Activated naive CD4-positive, alpha-beta T cell treated with anti-CD3 and anti-CD28 coated beads, Interleukin-2, amount 50 U/mL, for 24 hours (primary cell): ENCODE data around the gene GCNT2.
"Not testable (repeated sequence)": the region's sequence is repeated elsewhere in the genome, so short reads cannot be mapped to it uniquely, and the experiment has no call there.

Experiments used
- H3K27ac Mint-ChIP-seq: one replicate; pipeline ENCODE4 v1.8.0; 2021; ENCODE audit warnings: mild to moderate bottlenecking, mixed read lengths
- H3K27me3 Mint-ChIP-seq: one replicate; pipeline ENCODE4 v1.8.0; 2021; ENCODE audit warnings: mixed read lengths
- H3K36me3 Mint-ChIP-seq: one replicate; pipeline ENCODE4 v1.8.0; 2021; ENCODE audit warnings: mixed read lengths
- H3K4me1 Mint-ChIP-seq: one replicate; pipeline ENCODE4 v1.8.0; 2021; ENCODE audit warnings: mixed read lengths
- H3K4me3 Mint-ChIP-seq: one replicate; pipeline ENCODE4 v1.8.0; 2021; ENCODE audit warnings: mild to moderate bottlenecking, mixed read lengths
- H3K9me3 Mint-ChIP-seq: one replicate; pipeline ENCODE4 v1.8.0; 2021; ENCODE audit warnings: mixed read lengths

The GCNT2 gene

DNA sequence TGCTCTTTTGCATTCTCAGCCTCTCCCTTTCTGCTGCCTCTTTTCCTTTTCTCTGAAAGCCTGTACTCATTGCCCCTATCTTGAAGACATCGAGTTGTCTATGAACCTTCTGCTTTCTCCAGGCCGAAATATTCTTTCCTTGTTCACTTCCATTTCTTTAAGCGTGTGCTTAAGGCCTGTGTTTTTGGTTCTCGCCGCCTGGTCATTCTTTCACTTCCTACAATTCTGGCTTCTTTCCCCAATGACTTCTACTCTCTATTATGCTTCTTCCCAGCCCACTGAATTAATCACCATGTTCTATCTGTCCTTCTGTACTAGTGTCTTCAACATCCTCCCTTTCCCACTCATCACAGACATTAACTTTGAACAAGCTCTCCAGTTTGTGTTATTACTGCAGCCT is 103.7 kb downstream of the GCNT2 start:
- Mint-ChIP-seq H3K4me1 (no peaks in the 10 kb centered on the region), H3K27ac (no peak overlapping the region), H3K4me3 (no peak overlapping the region), H3K36me3 (peaks cover 22% of the 10 kb centered on the region), H3K27me3 (no peaks in the 10 kb centered on the region), H3K9me3 (no peaks in the 10 kb centered on the region)

DNA sequence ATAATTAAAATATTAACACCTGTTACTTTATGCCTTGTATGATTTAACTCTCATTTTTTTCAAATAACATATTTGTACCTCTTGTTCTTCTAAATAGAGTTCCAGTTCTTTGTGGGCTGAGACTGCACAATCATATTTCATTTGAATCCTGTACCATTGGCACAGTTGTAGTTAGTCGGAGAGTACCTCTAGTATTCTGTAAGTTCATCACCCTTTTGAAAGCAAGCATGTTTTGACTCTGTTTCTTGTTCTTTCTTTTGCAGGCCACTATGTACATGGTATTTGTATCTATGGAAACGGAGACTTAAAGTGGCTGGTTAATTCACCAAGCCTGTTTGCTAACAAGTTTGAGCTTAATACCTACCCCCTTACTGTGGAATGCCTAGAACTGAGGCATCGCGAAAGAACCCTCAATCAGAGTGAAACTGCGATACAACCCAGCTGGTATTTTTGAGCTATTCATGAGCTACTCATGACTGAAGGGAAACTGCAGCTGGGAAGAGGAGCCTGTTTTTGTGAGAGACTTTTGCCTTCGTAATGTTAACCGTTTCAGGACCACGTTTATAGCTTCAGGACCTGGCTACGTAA is 105.1 kb downstream of the GCNT2 start:
- Mint-ChIP-seq H3K4me3 (no peak overlapping the region), H3K36me3 (peaks cover 22% of the 10 kb centered on the region), H3K27ac (no peak overlapping the region), H3K4me1 (no peaks in the 10 kb centered on the region), H3K9me3 (no peaks in the 10 kb centered on the region), H3K27me3 (no peaks in the 10 kb centered on the region)

DNA sequence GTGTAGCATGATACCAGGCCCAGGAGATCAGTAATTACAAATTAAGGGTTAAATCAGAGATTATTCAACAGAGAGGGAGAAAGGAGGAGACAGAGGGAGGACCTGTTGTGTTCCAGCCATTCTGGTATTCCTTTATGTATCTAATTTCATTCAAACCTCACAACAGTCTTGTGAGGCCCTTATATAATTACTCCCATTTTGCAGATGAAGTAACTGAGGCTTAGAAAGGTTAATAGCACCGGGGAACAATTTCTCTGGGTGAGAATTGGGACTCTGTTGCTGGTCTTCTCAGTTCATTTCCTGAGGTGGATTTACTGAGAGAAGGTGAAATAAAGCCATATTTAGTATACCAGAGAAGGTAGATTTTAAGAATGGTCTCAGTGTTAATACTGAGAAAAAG is 106.6 kb downstream of the GCNT2 start:
- Mint-ChIP-seq H3K27ac (no peak overlapping the region), H3K4me1 (no peaks in the 10 kb centered on the region), H3K36me3 (peaks cover 14% of the 10 kb centered on the region)

DNA sequence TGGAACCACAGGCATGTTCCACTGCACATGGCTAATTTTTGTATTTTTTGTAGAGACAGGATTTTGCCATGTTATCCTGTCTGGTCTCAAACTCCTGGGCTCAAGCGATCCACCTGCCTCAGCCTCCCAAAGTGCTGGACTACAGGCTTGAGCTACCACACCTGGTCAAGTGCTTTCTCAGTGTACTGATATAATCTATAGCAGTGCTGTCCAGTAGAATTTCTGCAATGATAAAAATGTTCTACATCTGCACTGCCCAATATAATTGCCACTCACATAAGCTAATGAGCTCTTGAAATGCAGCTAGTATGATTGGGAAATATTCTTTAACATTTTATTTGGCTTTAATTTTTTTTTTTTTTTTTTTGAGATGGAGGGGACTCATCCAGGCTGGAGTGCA is 109.0 kb downstream of the GCNT2 start:
- H3K27ac Mint-ChIP-seq: no peak overlapping the region
- no peaks in the 10 kb centered on the region for H3K4me1 Mint-ChIP-seq
- no peak overlapping the region for H3K4me3 Mint-ChIP-seq
- H3K27me3 Mint-ChIP-seq: no peaks in the 10 kb centered on the region
- H3K9me3 Mint-ChIP-seq: no peaks in the 10 kb centered on the region
- H3K36me3 Mint-ChIP-seq: peaks cover 2% of the 10 kb centered on the region

More for the DNA sequence above, 106.6 kb downstream of the GCNT2 start:
- Mint-ChIP-seq H3K4me3 (no peak overlapping the region), H3K9me3 (no peaks in the 10 kb centered on the region), H3K27me3 (no peaks in the 10 kb centered on the region)

DNA sequence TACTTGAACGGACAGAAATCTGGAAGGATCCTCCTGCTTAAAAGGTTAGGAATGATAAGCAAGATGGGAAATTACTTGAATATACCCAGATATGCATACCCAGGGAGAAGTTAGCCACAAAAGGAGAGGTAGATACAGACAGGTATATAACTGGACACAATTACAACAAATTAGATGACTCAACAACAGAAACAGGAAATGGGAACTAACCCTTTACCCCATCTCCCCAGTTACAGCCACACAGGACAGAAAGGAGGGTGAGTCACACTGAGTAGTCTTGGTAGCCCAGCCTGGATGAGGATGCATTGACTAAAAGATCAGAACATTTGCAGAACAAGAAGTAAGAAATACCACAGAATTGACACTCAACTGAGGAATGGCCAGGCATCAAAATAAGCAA is 112.1 kb downstream of the GCNT2 start:
- Mint-ChIP-seq H3K4me3 (no peak overlapping the region), H3K4me1 (no peaks in the 10 kb centered on the region), H3K36me3 (no peaks in the 10 kb centered on the region), H3K27ac (no peak overlapping the region), H3K27me3 (peaks cover 3% of the 10 kb centered on the region), H3K9me3 (no peaks in the 10 kb centered on the region)

DNA sequence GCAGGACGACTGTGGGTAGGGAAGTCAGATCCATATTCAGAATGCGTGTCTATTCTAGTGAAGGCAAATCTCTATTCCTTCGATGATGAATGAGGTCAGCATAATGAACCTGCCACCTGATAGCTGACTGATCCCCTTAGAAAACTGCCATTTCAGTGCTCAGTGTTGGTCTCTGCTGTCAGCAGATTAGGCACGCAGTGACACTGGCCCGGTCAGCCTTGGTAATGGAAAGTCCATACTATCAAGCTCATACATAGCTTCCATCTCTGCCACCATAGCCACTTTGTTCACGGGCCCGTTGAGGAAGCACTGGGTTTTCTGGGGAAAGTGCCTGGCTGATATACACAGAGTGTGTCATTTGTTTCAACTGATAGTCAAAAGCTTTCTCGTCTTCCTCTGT is 119.3 kb downstream of the GCNT2 start:
- Mint-ChIP-seq H3K27me3 (peaks cover 14% of the 10 kb centered on the region), H3K4me1 (peaks cover 10% of the 10 kb centered on the region), H3K36me3 (no peaks in the 10 kb centered on the region), H3K27ac (no peak overlapping the region), H3K9me3 (no peaks in the 10 kb centered on the region), H3K4me3 (no peak overlapping the region)

DNA sequence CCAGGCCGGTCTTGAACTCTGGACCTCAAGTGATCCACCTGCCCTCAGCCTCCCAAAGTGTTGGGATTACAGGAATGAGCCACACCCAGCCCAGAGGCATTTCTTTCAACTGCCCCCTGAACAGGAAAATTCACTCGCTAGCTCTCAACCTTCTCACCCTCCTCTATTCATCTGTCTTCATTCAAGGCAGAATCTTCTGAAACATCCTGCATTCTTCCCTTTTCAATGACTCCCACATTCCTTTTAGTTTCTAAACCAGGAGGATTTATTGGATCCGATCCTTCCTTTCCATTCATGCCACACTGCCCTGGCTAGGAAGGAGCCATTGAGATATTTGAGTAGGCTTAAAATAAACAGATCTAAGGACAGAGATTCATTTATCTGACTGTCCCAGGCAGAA is 120.4 kb downstream of the GCNT2 start:
- H3K4me1 Mint-ChIP-seq: peaks cover 10% of the 10 kb centered on the region
- no peaks in the 10 kb centered on the region for H3K9me3 Mint-ChIP-seq
- H3K27ac Mint-ChIP-seq: no peak overlapping the region
- peaks cover 14% of the 10 kb centered on the region for H3K27me3 Mint-ChIP-seq
- no peak overlapping the region for H3K4me3 Mint-ChIP-seq
- H3K36me3 Mint-ChIP-seq: no peaks in the 10 kb centered on the region

DNA sequence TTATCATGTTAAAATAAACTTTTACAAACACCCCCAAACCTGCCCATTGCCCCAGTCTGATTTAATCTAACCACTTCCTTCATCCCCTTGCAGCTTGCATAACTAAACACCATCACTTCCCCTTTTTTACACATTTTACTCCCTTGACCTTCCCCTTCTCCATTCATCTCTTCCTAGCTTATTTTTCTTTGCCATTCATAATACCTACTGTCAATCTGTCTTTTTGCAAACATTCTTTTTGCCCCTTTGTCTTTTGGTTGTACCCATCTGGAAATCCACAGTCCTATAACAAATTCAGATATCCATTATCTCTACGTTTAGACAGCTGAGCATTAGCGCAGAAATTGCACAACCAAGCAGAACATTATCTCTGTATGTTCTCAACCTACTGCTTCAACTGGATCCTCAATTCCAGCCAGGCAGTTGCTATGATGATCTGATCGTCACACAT is 122.1 kb downstream of the GCNT2 start:
- Mint-ChIP-seq H3K4me3 (no peak overlapping the region), H3K27me3 (peaks cover 12% of the 10 kb centered on the region), H3K9me3 (no peaks in the 10 kb centered on the region), H3K4me1 (peaks cover 10% of the 10 kb centered on the region), H3K27ac (no peak overlapping the region), H3K36me3 (no peaks in the 10 kb centered on the region)

DNA sequence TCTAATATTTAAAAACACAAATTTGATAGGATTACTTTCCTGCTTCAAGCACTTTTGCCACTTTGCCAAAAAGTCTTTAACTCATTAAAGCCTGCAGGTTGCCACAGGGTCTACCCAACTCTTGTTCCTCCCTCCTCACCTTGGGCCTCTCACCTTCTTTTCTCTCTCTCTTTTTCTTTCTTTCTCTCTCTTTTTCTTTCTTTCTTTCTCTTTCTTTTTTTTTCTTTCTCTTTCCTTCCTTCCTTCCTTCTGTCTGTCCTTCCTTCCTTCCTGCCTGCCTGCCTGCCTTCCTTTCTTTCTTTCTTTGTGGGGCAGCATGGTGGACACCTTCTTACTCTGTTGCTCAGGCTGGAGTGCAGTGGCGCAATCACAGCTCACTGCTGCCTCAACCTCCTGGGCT is 123.1 kb downstream of the GCNT2 start:
- peaks cover 9% of the 10 kb centered on the region for H3K27me3 Mint-ChIP-seq
- no peaks in the 10 kb centered on the region for H3K9me3 Mint-ChIP-seq
- H3K4me1 Mint-ChIP-seq: peaks cover 10% of the 10 kb centered on the region
- no peaks in the 10 kb centered on the region for H3K36me3 Mint-ChIP-seq
- H3K27ac Mint-ChIP-seq: no peak overlapping the region
- H3K4me3 Mint-ChIP-seq: no peak overlapping the region

DNA sequence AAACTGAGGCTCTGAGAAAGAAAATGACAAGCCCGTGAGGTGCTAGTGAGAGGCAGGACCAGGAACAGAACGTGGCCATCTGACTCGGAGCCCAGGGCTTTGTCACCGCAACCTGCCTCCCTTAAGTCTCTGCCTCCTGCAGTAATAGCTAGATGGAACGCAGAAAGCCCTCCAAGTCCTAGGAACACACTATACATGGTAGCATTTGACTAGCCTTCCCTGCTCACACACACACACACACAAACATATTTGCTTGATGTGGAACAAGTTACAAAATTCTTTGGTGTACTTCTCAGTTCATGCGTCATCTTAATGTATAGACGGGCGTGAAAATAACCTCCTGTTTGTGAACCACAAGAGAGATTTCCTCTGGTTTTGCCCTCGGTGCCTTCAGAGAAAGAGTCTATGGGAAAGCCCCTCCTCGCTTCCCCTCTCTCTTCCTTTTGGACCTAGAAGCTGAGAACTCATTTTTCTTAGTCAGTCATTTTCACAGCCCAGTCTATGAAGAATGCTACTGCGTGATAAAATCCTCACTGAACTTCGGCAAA is 134.4 kb downstream of the GCNT2 start:
- no peak overlapping the region for H3K27ac Mint-ChIP-seq
- no peaks in the 10 kb centered on the region for H3K36me3 Mint-ChIP-seq
- H3K9me3 Mint-ChIP-seq: no peaks in the 10 kb centered on the region
- H3K4me3 Mint-ChIP-seq: no peak overlapping the region
- H3K4me1 Mint-ChIP-seq: peaks cover 12% of the 10 kb centered on the region
- H3K27me3 Mint-ChIP-seq: peaks cover 18% of the 10 kb centered on the region

DNA sequence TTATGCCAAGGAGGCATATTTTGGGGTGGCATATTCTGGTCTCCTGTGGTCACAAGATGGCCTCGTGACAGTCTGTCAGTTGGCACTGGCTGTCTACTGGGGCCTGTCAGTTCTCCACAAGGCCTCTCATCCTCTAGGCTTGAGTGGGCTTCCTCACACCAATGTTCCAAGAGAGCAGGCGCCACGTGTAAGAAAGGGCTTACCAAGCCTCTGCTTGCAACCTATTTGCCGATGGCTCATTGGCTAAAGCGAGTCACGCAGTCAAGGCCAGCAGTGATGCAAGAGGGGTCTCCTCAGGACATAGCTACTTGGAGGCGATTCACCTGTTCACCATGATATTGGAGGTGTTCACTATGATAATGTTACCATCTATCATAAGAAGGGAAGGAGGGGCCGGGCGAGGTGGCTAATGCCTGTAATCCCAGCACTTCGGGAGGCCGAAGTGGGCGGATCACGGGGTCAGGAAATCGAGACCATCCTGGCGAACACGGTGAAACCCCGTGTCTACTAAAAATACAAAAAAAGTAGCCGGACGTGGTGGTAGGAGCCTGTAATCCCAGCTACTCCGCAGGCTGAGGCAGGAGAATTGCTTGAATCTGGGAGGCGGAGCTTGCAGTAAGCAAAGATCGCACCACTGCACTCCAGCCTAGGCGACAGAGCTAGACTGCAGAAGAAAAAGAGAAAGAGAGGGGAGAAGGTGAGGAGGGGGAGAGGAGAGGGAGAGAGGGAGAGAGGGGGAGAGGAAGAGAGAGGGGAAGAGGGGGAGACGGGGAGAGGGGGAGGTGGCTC is 138.0 kb downstream of the GCNT2 start:
- H3K27me3 Mint-ChIP-seq: peaks cover 9% of the 10 kb centered on the region
- no peaks in the 10 kb centered on the region for H3K9me3 Mint-ChIP-seq
- H3K27ac Mint-ChIP-seq: no peak overlapping the region
- peaks cover 12% of the 10 kb centered on the region for H3K4me1 Mint-ChIP-seq
- H3K4me3 Mint-ChIP-seq: peak overlapping the region; percentile 4
- no peaks in the 10 kb centered on the region for H3K36me3 Mint-ChIP-seq

DNA sequence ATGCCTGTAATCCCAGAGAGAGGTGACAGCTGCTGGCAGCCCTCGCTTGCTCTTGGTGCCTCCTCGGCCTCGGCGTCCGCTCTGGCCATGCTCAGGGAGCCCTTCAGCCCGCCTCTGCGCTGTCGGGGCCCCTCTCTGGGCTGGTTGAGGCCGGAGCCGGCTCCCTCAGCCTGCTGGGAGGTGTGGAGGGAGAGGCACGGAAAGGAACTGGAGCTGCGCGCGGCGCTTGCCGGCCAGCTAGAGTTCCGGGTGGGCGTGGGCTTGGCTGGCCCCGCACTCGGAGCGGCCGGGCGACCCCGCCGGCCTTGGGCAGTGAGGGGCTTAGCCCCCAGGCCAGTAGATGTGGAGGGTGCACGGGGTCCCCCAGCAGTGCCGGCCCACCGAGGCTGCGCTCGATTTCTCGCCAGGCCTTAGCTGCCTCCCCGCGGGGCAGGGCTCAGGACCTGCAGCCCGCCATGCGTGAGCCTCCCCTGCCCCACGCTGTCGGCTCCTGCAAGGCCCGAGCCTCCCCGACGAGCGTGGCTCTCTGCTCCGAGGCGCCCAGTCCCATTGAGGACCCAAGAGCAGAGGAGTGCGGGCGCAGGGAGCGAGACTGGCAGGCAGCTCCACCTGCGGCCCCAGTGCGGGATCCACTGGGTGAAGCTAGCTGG is 138.7 kb downstream of the GCNT2 start:
- peaks cover 9% of the 10 kb centered on the region for H3K27me3 Mint-ChIP-seq
- H3K9me3 Mint-ChIP-seq: no peaks in the 10 kb centered on the region
- no peak overlapping the region for H3K27ac Mint-ChIP-seq
- peaks cover 12% of the 10 kb centered on the region for H3K4me1 Mint-ChIP-seq
- no peak overlapping the region for H3K4me3 Mint-ChIP-seq
- no peaks in the 10 kb centered on the region for H3K36me3 Mint-ChIP-seq

DNA sequence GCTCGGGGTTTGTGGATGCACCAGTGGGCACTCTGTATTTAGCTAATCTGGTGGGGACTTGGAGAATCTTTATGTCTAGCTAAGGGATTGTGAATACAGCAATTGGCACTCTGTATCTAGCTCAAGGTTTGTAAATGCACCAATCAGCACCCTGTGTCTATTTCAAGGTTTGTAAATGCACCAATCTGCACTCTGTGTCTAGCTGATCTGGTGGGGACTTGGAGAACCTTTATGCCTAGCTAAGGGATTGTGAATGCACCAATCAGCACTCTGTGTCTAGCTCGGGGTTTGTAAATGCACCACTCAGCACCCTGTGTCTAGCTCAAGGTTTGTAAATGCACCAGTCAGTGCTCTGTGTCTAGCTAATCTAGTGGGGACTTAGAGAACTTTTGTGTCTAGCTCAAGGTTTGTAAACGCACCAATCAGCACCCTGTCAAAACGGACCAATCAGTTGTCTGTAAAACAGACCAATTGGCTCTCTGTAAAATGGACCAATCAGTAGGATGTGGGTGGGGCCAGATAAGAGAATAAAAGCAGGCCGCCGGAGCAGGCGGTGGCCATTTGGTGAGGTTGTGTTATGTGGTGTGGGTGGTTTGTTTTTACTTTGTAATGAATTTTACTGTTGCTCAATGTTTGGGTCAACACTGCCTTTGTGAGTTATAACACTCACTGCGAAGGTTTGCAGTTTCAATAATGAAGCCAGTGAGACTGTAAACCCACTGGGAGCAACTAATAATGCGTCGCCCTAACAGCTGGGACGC is 139.5 kb downstream of the GCNT2 start:
- not testable (repeated sequence) for H3K36me3 Mint-ChIP-seq, H3K9me3 Mint-ChIP-seq, H3K27ac Mint-ChIP-seq, H3K4me3 Mint-ChIP-seq, H3K27me3 Mint-ChIP-seq, H3K4me1 Mint-ChIP-seq

DNA sequence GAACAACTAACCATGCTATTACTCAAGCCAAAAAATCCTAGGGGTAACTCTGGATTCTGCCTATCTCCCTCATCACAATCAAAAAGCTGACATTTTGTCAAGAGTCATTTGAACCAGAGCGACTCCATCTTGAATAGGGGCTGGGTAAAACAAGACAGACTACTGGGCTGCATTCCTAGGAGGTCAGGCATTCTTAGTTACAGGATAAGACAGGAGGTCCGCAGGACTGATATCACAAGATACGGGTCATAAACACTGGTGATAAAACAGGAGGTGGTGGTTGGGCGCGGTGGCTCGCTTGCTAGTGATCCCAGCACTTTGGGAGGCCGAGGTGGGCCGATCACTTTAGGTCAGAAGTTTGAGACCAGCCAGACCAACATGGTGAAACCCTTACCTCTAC is 141.1 kb downstream of the GCNT2 start:
- H3K4me1 Mint-ChIP-seq: no peaks in the 10 kb centered on the region
- H3K4me3 Mint-ChIP-seq: no peak overlapping the region
- peaks cover 7% of the 10 kb centered on the region for H3K27me3 Mint-ChIP-seq
- no peak overlapping the region for H3K27ac Mint-ChIP-seq
- peaks cover 6% of the 10 kb centered on the region for H3K9me3 Mint-ChIP-seq
- H3K36me3 Mint-ChIP-seq: no peaks in the 10 kb centered on the region

DNA sequence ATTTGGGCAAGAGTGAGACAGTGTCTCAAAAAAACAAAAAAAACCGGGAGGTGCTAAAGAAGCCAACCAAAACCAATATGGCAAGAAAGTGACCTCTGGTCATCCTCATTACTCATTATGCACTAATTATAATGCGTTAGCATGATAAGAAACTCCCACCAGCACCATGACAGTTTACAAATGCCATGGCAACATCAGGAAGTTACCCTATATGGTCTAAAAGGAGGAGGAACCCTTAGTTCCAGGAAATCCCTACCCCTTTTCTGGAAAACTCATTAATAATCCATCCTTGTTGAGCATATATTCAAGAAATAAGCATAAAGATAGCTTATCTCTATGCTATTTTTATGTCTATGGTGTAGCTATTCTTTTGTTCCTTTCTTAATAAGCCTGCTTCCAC is 141.6 kb downstream of the GCNT2 start:
- no peak overlapping the region for H3K4me3 Mint-ChIP-seq
- peaks cover 7% of the 10 kb centered on the region for H3K27me3 Mint-ChIP-seq
- no peaks in the 10 kb centered on the region for H3K4me1 Mint-ChIP-seq
- H3K9me3 Mint-ChIP-seq: peaks cover 6% of the 10 kb centered on the region
- no peak overlapping the region for H3K27ac Mint-ChIP-seq
- H3K36me3 Mint-ChIP-seq: no peaks in the 10 kb centered on the region
